Muscle of leg (tissue), 16 donors: Measurements from ENCODE around the gene CD300LG. TPM values are rescaled to one million over a fixed set of nuclear protein-coding genes. Genes with fewer than 3 reads are reported as not detected.
"Not testable (repeated sequence)": the region's sequence is repeated elsewhere in the genome, so short reads cannot be mapped to it uniquely, and the experiment has no call there.

Experiments
- DNase-seq: peaks from one replicate; pipeline ENCODE4 v3.0.0; 2013
- H3K27ac ChIP-seq: one replicate; pipeline ENCODE4 v1.5.1; 2013; ENCODE audit warnings: mild to moderate bottlenecking, low read length, control low read depth
- H3K27me3 ChIP-seq: one replicate; pipeline ENCODE4 v1.6.1; 2013; ENCODE audit warnings: low read length; ENCODE audit not compliant: control insufficient read depth, insufficient read depth
- H3K36me3 ChIP-seq: one replicate; pipeline ENCODE4 v1.6.1; 2013; ENCODE audit warnings: low read length; ENCODE audit not compliant: control insufficient read depth, insufficient read depth
- H3K4me1 ChIP-seq: one replicate; pipeline ENCODE4 v1.6.1; 2013; ENCODE audit warnings: low read length; ENCODE audit not compliant: control insufficient read depth, insufficient read depth
- H3K4me3 ChIP-seq: one replicate; pipeline ENCODE4 v1.5.1; 2013; ENCODE audit warnings: low read length, control low read depth
- H3K9me3 ChIP-seq: replicated peaks from 2 replicates; pipeline ENCODE4 v1.6.1; 2013; ENCODE audit warnings: low read depth, low read length; ENCODE audit not compliant: control insufficient read depth
- WGBS: methylation state at CpG from one replicate; pipeline ENCODE4 v1.1.5; 2013; ENCODE audit warnings: missing lambda C conversion rate; ENCODE audit not compliant: insufficient coverage; 5-methylcytosine and 5-hydroxymethylcytosine counted together
- long read RNA-seq, 11 donors: transcript quantifications; one replicate each; lab custom pipeline, GENCODE V29; 2026
- polyA plus RNA-seq, 8 donors: library from polyadenylated mRNA; unstranded; fragments of 120-200 nt; gene quantifications; one replicate each; pipeline versions ENCODE4 v1.2.1 to v1.2.3, GENCODE V29; 2013; ENCODE audit warnings: inconsistent platforms in 1 of 8, low replicate concordance in 1 of 8; ENCODE audit not compliant: insufficient read length in 8 of 8, insufficient read depth in 1 of 8
- total RNA-seq: library from RNA; stranded (reverse); fragments of 120-200 nt; gene quantifications from one replicate; pipeline ENCODE4 v1.2.4, GENCODE V29; 2013

The CD300LG gene, protein sequence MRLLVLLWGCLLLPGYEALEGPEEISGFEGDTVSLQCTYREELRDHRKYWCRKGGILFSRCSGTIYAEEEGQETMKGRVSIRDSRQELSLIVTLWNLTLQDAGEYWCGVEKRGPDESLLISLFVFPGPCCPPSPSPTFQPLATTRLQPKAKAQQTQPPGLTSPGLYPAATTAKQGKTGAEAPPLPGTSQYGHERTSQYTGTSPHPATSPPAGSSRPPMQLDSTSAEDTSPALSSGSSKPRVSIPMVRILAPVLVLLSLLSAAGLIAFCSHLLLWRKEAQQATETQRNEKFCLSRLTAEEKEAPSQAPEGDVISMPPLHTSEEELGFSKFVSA
- 2.3 TPM for total RNA-seq
- polyA plus RNA-seq = 1 to 10 TPM; 1.5 to 3.9 (median 2.0) TPM
- long read RNA-seq, donor 1 = 0 reads
- long read RNA-seq, donor 2 = 0 reads
- long read RNA-seq, donor 3, partial matches to known transcripts = 6 of 7 reads
- long read RNA-seq, donor 3, other reads (novel, unspliced or antisense) = 0 of 7 reads
- long read RNA-seq, donor 4 = 0 reads
- long read RNA-seq, donor 5 = 0 reads
- long read RNA-seq, donor 6 = 0 reads
- long read RNA-seq, donor 7 = 0 reads
- long read RNA-seq, donor 8 = 0 reads
- long read RNA-seq, donor 9 = 0 reads
- long read RNA-seq, donor 10, partial matches to known transcripts = 0 of 1 reads
- long read RNA-seq, donor 10, other reads (novel, unspliced or antisense) = 0 of 1 reads
- long read RNA-seq, donor 11 = 0 reads

- Histone ChIP-seq H3K9me3 (no peaks in the 10 kb centered on the region), H3K36me3 (no peaks in the 10 kb centered on the region), H3K4me3 (no peak within 1 kb of the TSS), H3K27me3 (peaks cover 4% of the 10 kb centered on the region), H3K27ac (no peak within 1 kb of the TSS), H3K4me1 (peaks cover 10% of the 10 kb centered on the region)
- DNase-seq = peak; percentile 49
- 16% methylated on average over 10 of the region's 17 CpGs for WGBS
Observed at GRCh38 chr17:43846963-43847371, at the start of gene CD300LG. Gene CD300LG (plus strand): TSS chr17:43847176. CDS start chr17:43847217, 41 bp downstream.

DNA sequence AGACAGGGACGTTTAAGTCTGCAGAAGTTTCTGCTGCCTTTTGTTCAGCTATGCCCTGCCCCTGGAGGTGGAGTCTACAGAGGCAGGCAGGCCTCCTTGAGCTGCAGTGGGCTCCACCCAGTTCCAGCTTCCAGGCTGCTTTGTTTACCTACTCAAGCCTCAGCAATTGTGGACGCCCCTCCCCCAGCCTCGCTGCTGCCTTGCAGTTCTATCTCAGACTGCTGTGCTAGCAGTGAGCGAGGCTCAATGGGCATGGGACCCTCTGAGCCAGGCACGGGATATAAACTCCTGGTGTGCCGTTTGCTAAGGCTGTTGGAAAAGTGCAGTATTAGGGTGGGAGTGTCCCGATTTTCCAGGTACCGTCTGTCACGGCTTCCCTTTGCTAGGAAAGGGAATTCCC is 49.0 kb upstream of the CD300LG start:
- not testable (repeated sequence) for H3K4me3 ChIP-seq, H3K36me3 ChIP-seq, H3K4me1 ChIP-seq, H3K27ac ChIP-seq, H3K27me3 ChIP-seq, DNase-seq, H3K9me3 ChIP-seq
- WGBS = 92% methylated on average over 2 of the region's 9 CpGs

DNA sequence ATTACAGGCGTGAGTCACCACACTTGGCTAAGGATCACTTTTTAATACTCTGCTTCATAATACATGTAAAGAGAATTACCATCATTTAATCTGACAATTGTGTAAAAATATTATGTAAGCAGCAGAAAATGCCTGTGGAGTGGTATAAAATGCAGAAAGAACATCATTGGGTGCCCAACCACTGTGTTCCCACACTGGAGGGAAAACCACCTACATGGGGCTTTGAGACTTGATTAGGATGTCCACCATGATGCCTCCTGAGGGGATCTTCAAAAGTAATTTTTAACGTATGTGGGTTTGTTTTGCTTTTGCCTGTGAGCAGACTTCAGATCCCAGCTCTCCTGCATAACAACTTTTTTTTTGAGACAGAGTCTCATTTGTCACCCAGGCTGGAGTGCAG is 47.9 kb upstream of the CD300LG start:
- H3K4me3 ChIP-seq = no peak overlapping the region
- no peak for DNase-seq
- H3K9me3 ChIP-seq = no peaks in the 10 kb centered on the region
- no CpG with 5 or more reads among the region's 2 CpGs for WGBS
- H3K36me3 ChIP-seq = no peaks in the 10 kb centered on the region
- no peaks in the 10 kb centered on the region for H3K27me3 ChIP-seq
- H3K4me1 ChIP-seq = peaks cover 5% of the 10 kb centered on the region
- H3K27ac ChIP-seq = no peak overlapping the region

GRCh38 chr17:43800736-43801135 is 46.2 kb upstream of the CD300LG start:
- no peak for DNase-seq
- Histone ChIP-seq H3K9me3 (no peaks in the 10 kb centered on the region), H3K27me3 (no peaks in the 10 kb centered on the region), H3K4me1 (peaks cover 5% of the 10 kb centered on the region), H3K27ac (no peak overlapping the region), H3K4me3 (no peak overlapping the region), H3K36me3 (no peaks in the 10 kb centered on the region)
- WGBS = 97% methylated on average over 3 of the region's 3 CpGs

GRCh38 chr17:43801844-43802243 is 45.1 kb upstream of the CD300LG start:
- no peak for DNase-seq
- Histone ChIP-seq H3K4me1 (peaks cover 5% of the 10 kb centered on the region), H3K27me3 (no peaks in the 10 kb centered on the region), H3K36me3 (no peaks in the 10 kb centered on the region), H3K9me3 (no peaks in the 10 kb centered on the region), H3K4me3 (no peak overlapping the region), H3K27ac (no peak overlapping the region)
- no CpG with 5 or more reads among the region's 3 CpGs for WGBS

DNA sequence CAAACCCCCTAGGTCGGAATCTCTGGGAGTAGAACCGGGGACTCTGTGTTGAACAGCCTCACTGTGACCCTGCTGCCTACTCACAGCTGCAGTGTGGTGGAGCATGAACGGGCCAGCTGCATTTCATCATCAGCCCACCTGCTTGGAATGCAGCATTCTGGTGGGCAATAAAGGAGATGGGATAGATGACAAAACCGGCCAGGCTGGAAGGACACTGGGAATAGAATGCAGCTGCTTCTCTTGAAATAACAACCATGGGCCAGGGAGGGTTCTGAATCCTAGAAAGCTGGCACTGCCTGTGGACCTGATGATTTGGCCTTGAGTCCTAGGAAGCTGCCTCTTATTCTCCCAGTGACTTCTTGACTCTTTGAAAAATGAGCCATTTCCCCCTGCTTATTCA is 43.2 kb upstream of the CD300LG start:
- Histone ChIP-seq H3K27me3 (no peaks in the 10 kb centered on the region), H3K9me3 (no peaks in the 10 kb centered on the region), H3K4me3 (no peak overlapping the region), H3K27ac (no peak overlapping the region), H3K4me1 (peaks cover 5% of the 10 kb centered on the region), H3K36me3 (peaks cover 3% of the 10 kb centered on the region)
- 10% methylated on average over 2 of the region's 4 CpGs for WGBS
- DNase-seq = no peak

DNA sequence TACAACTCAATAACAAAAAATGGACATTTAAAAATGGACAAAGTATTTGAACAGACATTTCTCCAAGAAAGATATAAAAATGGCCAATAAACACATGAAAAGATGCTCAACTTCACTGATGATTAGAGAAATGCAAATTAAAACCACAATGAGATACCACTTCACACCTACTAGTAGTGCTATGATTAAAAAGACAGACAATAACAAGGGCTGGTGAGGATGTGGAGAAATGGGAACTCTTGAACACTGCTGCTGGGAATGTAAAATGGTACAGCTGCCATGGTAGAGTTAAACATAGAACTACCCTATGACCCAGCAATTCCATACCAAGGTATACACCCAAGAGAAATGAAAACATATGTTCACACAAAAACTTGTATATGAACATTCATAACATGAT is 41.9 kb upstream of the CD300LG start:
- DNase-seq = no peak
- H3K36me3 ChIP-seq = peaks cover 7% of the 10 kb centered on the region

GRCh38 chr17:43808076-43808475 is 38.9 kb upstream of the CD300LG start:
- Histone ChIP-seq H3K27me3 (no peaks in the 10 kb centered on the region), H3K36me3 (peaks cover 12% of the 10 kb centered on the region), H3K4me1 (peaks cover 5% of the 10 kb centered on the region), H3K27ac (no peak overlapping the region), H3K4me3 (no peak overlapping the region), H3K9me3 (no peaks in the 10 kb centered on the region)
- WGBS = no CpG with 5 or more reads among the region's 4 CpGs
- DNase-seq = no peak

More for the DNA sequence above, 41.9 kb upstream of the CD300LG start:
- Histone ChIP-seq H3K9me3 (no peaks in the 10 kb centered on the region), H3K27ac (no peak overlapping the region), H3K4me3 (no peak overlapping the region), H3K27me3 (no peaks in the 10 kb centered on the region), H3K4me1 (peaks cover 5% of the 10 kb centered on the region)

GRCh38 chr17:43809121-43809520 is 37.9 kb upstream of the CD300LG start:
- WGBS = 96% methylated on average over 3 of the region's 5 CpGs
- no peak overlapping the region for H3K27ac ChIP-seq
- H3K4me3 ChIP-seq = no peak overlapping the region
- no peaks in the 10 kb centered on the region for H3K9me3 ChIP-seq
- H3K36me3 ChIP-seq = peaks cover 22% of the 10 kb centered on the region
- no peaks in the 10 kb centered on the region for H3K27me3 ChIP-seq
- DNase-seq = peak; percentile 13
- H3K4me1 ChIP-seq = no peaks in the 10 kb centered on the region

DNA sequence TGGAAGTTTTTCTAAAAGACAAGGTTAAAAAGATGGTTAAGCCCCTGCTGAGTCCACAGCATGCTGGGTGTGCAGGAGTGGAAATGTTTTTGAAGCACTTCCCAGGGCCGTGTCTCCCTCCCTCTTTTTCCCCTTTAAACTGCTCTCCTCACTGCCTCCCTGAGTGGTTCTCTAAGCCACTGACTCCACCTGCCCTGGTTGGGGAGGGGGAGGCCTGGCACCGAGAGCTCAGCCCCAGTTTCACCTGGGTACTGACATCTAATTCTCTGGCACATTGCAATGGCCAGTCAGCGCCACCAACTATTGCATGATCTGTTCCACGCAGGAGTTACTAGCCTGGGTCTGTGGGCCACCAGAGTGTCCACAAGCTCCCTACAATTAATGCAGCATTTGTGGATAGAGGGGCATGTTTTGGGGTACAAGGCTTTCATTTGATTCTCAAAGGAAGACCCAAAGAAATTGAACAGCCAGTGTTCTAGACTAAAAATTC is 36.7 kb upstream of the CD300LG start:
- peaks cover 26% of the 10 kb centered on the region for H3K36me3 ChIP-seq
- no peak for DNase-seq
- no CpG with 5 or more reads among the region's 4 CpGs for WGBS

More for the DNA sequence above, 36.7 kb upstream of the CD300LG start:
- no peaks in the 10 kb centered on the region for H3K9me3 ChIP-seq
- H3K4me1 ChIP-seq = no peaks in the 10 kb centered on the region
- no peak overlapping the region for H3K27ac ChIP-seq
- no peaks in the 10 kb centered on the region for H3K27me3 ChIP-seq
- no peak overlapping the region for H3K4me3 ChIP-seq
